Activated CD8-positive, alpha-beta memory T cell treated with anti-CD3 and anti-CD28 coated beads for 48 hours (primary cell): ENCODE data around the gene SCN1A.

ENCODE experiments used
- DNase-seq, 3 experiments: peaks; one replicate each; pipeline ENCODE4 v3.0.0-alpha.2; 2020; ENCODE audit warnings: low read depth in 2 of 3, low spot score in 2 of 3

The SCN1A gene

DNA sequence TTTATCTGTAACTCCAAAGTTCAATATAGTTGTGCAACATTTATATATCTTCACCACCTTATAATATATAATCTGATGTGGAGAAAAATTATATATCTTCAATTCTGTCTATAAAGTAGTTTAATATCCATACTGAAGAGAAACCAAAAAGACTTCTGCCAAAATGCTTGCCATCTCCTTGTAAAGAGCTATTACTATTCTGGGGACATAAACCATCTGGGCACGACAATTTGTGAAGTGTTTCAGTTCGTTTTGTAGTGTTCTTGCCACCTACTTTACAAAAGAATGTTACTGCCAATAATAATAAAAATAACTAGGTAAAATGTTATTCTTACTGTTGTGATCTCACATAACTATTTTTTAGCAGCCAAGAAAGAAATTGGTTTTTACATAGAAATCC, 45.1 kb downstream of the SCN1A start:
- no peak for DNase-seq

DNA sequence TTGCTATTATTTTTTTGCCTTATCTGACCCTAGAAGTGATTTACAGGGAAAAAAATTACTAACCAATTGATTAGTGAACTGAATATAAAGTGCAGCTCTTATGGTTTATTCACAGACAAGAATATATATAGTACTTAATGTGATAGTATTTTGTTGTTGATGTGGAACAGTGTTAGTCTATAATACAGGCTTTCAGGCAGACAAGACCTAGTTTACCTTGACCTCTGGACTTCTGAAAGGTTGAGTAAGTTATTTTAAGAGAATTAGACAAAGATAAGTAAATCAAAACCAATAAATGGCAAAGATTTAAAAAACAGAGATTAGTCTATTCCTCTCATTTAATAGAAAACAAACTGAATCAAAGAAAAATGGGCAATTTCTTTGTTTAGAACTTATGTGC, 46.0 kb downstream of the SCN1A start:
- no peak for DNase-seq

DNA sequence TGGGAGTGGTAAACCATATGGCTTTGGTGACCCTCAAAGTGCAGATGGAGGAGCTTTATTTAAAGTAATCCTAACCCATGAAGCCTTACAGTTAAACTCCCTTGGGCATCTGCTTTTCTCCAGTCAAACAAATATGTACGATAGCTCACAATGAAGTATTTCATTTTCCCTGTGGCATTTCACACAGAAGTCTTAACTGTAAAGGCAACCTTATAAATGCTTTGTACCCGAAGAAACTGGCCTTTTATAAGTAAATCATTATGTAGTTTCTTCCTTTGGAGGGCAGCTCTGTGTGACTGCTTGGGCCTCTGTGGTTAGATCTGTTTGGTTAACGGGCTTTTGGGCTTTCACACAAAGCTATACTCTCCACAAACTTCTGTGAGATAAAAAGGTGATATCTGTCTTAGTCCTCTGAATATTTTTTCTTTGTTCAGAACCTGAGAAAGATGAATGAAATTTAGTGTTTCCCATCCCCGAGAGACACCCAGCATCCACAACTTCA, 46.6 kb downstream of the SCN1A start:
- no peak for DNase-seq

DNA sequence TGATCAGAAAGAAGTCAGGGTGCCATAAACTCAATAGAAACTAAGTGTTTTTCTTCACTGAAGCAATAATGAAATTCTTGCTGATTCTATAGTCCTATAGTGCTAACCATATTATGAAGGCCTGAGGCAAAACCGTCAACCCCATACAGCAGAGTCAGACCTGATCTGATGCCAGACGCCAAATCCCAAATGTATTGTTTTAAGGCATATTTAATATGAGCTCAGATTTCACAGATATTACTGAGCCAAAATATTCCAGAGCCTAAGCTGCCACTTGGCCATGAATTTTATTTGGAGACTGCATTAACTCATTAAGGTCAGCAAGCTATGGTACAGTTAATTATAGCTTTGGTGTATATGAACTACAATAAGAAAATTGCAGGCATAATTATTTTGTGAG, 53.4 kb downstream of the SCN1A start:
- DNase-seq: no peak

DNA sequence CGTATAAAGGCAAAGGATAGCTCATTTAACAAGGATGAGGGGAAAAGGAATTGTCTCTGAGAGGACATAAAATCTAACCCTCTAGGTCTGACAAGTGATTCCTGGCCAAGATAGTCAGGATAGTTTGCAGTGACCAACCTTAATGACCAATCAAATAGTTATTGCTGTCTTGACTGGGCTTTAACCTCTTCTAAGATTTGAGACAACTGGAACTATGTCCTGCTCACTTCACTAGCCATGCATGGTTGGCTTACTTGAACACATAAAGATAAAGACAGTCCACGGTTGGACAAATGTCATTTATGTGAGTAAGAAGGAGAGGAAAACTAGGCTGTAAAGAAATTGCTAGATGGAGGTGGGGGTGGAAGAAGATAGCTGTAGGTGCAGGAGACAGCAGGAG, 53.8 kb downstream of the SCN1A start:
- no peak for DNase-seq

DNA sequence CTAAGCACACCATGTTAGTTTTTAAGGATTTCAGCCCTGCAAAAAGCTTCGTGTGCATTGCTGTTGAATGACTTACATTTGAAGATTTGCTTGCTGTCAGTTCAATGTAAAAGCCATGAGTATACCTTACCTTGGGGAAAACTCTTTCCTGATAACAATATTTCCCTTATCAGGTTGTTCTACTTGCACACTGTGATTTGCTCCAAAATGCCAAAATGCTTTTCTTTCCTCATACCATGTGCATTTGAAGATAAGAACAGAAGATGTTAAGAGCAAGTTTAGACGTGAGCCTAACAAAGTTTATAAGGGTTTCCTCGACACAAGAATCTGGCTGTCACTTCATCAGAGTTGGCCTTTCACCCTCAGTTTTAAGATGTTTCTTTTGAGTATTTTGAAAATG, 57.6 kb downstream of the SCN1A start:
- no peak for DNase-seq

- no peak for DNase-seq
Observed at GRCh38 chr2:166068981-166069380, 58.8 kb downstream of the SCN1A start.

DNA sequence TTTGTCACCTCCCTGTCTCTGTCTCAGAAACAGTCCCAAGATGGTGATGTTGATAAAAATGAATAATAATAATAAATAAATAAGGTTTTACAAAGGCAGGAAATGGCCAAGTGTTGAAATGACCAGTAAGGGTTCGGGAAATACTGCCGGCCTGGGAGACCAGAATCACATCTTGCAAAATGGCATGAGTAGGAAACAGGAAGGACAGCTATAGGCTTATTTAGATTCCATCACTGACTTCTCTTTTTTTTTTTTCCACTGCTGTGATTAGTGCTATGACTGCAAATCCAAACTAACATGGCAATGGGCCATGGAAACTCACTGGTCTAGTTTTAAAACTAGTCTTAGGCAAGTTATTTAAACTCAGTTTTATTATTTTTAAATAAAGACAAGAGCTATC, 60.6 kb downstream of the SCN1A start:
- no peak for DNase-seq

- no peak for DNase-seq
Observed at GRCh38 chr2:166060191-166060590, 67.6 kb downstream of the SCN1A start.

DNA sequence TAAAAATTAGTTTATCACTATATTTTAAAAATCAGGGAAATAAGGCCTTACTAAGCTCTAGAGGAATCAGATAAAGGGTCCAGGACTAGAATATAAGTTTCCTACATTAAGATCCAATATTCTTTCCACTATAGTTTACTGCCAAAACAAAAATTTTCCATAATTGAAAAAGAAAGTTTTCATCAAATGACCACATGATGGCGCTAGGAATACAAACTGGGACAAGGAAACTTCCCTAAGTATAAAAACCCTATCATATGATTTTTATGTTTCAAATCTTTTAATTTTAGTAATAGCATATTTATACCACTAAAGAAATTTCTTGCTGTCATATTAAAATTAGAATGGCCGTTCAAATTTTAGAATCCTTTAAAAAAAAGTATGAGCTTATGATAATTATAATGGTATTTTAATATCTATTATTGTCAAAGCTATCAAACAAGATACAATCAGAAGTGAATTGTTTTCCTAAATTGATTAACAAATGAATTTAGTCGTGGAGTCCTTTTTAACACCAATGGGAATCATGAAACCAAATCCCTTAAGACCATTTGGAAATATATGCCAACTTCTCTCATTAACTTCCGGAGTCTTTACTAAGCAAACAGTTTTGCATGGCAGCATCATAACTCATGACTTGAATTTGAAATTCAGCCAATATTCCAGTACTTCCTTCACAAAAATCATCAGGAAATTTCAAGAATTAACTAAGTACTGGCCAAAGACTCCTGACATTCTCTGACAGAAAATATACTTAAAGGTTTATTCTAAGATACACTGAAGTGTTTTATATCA, 70.3 kb downstream of the SCN1A start:
- DNase-seq: no peak

DNA sequence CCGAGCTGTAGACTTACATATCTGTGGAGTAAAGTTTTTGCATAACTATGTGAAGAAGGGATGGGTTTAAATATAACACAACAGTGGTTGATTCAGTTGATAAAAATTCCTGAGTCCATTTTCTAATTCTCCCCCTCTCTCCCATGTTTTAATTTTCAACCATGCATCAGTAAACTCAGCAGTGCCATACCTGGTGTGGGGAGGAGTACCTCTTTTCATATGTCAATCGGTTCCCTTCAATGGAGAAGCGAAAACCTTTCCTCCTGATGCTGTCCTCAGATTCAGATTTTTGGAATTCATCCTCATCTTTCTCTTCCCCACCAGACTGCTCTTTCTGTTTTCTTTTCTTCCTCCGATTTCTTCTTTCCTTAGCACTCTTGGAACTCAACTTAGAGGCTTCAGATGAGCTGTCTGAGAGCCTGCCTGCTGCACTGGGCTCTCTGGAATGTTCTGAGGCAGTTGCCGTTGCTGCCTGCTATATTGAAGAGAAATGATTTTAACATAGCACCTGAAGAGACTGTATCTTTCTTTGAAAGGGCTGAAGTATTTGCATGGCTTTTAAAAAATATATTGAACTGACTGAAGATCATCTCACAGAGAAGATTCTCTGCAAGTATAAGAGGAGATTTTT, 82.9 kb downstream of the SCN1A start:
- DNase-seq: no peak

DNA sequence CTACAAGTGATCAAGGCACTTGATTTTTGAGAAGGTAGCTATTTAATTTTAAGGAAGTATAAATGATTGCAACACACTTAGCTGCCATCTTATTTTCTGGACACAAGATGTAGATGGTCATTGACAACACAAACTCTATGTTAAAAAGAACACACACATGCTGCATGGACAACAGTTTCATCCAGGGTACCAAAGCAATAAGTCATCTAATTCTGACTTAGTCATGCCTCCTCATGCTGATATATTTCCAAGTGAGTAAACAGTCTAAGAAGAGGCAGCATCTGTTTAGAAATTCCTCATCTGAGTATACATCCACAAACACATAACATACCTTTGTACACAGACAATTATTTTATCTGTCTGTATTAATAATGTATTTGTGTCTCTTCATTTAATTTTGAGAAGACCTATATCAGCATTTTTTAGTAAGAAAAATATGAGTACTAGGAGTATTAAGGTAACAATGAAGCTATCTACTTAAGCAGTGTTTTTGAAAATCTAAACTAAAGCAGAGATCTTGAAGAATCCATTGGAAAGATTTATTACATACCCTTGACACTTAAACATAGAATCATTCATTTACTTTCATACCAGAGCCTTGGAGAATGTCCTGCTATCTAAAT, 84.9 kb downstream of the SCN1A start:
- no peak for DNase-seq

- no peak for DNase-seq
Observed at GRCh38 chr2:166042356-166042755, 85.5 kb downstream of the SCN1A start.

GRCh38 chr2:166041613-166042012, 86.2 kb downstream of the SCN1A start:
- DNase-seq: no peak

GRCh38 chr2:166032361-166032760, 95.5 kb downstream of the SCN1A start:
- DNase-seq: no peak

DNA sequence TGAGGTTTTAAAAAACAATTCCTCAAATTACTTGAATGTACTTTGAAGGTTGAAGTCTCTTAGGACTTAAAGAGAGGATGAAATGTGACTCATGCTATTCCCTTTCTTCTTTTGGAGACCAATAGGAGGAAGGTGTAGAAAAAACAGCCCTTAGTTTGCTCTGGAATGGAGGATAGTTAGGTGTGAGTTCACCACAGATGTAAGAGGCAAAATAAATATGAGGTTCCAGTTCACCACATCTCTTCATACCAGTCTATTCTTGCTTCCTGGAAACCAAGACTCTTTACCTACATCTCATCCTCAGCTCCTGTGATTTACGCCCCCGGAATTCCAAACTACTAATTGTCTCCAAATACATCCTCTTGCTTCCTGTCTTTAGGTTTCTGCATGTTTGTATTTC, 96.8 kb downstream of the SCN1A start:
- no peak for DNase-seq

- DNase-seq: no peak
Observed at GRCh38 chr2:166025313-166025712, 102.5 kb downstream of the SCN1A start.

GRCh38 chr2:166017208-166017607, 110.6 kb downstream of the SCN1A start:
- DNase-seq: no peak

GRCh38 chr2:166013878-166014277, 113.9 kb downstream of the SCN1A start:
- DNase-seq: no peak

GRCh38 chr2:166011660-166012059, 116.2 kb downstream of the SCN1A start:
- DNase-seq: no peak

DNA sequence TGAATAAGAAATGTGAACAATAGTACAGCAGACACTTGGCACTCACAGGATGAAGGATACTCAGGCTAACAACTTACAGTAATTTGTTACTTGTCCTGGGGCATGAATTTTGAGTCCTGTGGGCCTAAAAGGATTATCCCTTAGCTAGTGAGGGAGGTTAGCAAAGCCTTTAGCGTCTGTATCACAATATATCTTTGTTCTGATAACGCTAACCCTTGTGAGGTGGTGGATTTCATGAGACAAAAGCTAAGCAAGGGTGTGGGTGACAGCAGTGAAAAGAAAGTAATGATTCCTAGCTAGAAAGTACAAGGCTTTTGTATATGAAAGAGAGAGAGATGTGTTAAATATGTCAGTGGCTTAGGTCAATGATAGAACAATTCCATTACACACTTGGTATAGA, 127.4 kb downstream of the SCN1A start:
- no peak for DNase-seq

GRCh38 chr2:165990846-165991245, 137.0 kb downstream of the SCN1A start:
- DNase-seq: no peak
